Mononuclear cell (primary cell): ENCODE results near the gene RIT2. TPM values are rescaled to one million over a fixed set of nuclear protein-coding genes. Genes with fewer than 3 reads are reported as not detected.

ENCODE experiments used
- H3K27me3 ChIP-seq: 2 replicates; pipeline ENCODE4 v1.6.0; 2011; ENCODE audit warnings: low read length, control low read depth; ENCODE audit not compliant: insufficient read depth
- H3K4me1 ChIP-seq: 2 replicates; pipeline ENCODE4 v1.5.1; 2011; ENCODE audit warnings: mild to moderate bottlenecking, low read length, control low read depth; ENCODE audit not compliant: insufficient read depth
- H3K4me3 ChIP-seq: 2 replicates; pipeline ENCODE4 v1.5.1; 2011; ENCODE audit warnings: mild to moderate bottlenecking, low read length, moderate library complexity
- H3K9me3 ChIP-seq: 2 replicates; pipeline ENCODE4 v1.5.1; 2011; ENCODE audit warnings: low read depth, mild to moderate bottlenecking, control low read depth, low read length
- total RNA-seq: library from RNA; depleted of rRNA; stranded (reverse); fragments of >200 nt; gene quantifications from one replicate; pipeline ENCODE4 v1.2.3, GENCODE V29; 2012

The RIT2 gene
- total RNA-seq, 1 donor, result not detected

DNA sequence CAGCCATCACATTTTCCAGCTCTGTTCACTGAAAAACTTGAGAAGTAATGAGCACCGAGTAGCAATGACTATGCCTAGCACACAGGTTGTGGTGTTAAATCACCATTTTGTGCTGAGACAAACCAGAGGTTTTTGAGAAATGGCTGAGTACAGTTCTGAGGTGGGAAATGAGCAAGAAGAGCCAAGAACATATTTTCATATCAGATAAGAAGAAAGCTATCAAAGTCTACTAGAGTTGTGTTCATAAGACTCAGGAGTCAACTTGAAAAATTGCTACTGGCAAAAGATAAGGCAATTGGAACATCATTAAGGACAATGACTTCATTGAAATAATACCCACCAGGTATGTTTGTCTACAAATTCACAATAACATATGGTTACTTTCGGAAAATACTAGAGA lies 108.1 kb downstream of the RIT2 start:
- Histone ChIP-seq H3K4me1 (no peaks in the 10 kb centered on the region), H3K27me3 (no peaks in the 10 kb centered on the region), H3K9me3 (no peaks in the 10 kb centered on the region), H3K4me3 (no peak overlapping the region)

DNA sequence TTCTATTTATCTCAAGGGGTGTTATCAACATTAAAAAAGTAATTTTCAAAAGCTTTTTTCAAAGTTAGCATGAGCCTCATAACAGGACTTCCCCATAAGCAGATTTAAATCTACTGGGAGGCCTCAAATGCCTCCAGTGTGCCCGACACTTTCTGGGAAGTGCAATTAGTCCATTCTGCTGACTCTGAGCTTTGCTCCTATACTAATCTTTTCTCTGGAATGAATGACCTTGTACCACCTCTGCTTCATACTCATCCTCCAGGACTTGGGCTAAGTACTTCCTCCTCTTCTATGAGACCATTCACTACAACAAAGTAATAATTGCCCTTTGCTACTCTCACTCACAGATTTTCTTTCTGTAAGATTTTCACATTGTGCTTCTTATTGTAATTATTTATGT lies 111.1 kb downstream of the RIT2 start:
- H3K4me1 ChIP-seq, result no peaks in the 10 kb centered on the region
- H3K9me3 ChIP-seq, result no peaks in the 10 kb centered on the region
- no peak overlapping the region for H3K4me3 ChIP-seq
- H3K27me3 ChIP-seq, result no peaks in the 10 kb centered on the region

DNA sequence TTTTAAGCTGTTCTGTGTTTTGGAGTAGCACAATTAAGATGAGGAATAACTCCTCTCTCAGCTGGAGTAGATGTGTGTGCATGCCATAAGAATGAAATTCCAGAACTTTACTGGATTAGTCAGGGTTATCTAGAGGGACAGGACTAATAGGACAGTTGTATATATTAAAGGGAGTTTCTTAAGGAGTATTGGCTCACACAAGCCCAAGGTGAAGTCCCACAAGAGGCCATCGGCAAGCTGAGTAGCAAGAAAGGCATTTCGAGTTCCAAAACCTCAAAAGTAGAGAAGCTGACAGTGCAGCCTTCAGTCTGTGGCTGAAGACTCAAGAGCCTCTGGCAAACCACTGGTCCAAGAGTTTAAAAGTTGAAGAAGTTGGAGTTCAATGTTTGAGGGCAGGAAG lies 113.7 kb downstream of the RIT2 start:
- Histone ChIP-seq H3K4me3 (no peak overlapping the region), H3K27me3 (no peaks in the 10 kb centered on the region), H3K9me3 (no peaks in the 10 kb centered on the region), H3K4me1 (no peaks in the 10 kb centered on the region)

DNA sequence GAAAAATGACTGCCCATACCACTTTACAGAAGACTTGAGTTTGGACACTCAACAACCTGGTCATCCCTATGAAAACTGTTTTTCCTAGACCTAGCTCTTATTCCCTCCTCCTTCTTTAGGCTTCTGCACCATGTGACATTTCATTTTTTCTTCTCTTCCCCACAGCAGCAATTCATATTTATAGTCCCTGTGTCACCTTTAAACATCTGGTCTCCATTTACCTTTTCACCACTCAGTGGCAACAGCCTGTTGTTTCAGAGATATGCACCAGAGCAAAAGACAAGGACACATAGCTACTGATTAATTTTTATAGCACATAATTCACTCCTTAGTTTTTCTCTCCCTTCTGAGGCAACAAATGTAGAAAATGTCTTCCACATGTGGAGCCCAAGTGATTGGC lies 118.7 kb downstream of the RIT2 start:
- no peaks in the 10 kb centered on the region for H3K27me3 ChIP-seq
- no peaks in the 10 kb centered on the region for H3K4me1 ChIP-seq
- no peak overlapping the region for H3K4me3 ChIP-seq
- H3K9me3 ChIP-seq, result no peaks in the 10 kb centered on the region

DNA sequence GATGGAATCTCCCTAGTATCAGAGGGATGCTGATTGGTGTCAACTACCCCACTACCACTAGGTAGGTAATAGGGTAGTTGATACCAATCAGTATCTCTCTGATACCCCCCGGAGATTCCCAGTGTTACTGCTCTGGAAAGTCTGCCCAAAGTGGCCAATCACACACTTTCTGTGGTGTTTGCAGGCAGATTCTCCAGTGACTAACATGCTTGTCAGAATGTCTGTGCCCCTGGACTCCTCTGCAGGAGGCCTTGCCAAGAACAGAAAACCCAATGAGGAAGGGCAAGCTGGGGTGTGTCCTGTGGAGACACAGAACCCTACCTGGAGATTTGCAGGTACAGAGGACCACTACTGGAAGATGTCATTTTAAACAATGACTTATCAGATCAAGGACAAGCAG lies 135.1 kb downstream of the RIT2 start:
- Histone ChIP-seq H3K9me3 (no peaks in the 10 kb centered on the region), H3K4me1 (no peaks in the 10 kb centered on the region), H3K4me3 (no peak overlapping the region)

GRCh38 chr18:42977982-42978637 lies 137.4 kb downstream of the RIT2 start:
- no peaks in the 10 kb centered on the region for H3K27me3 ChIP-seq
- no peak overlapping the region for H3K4me3 ChIP-seq
- H3K9me3 ChIP-seq, result no peaks in the 10 kb centered on the region
- no peaks in the 10 kb centered on the region for H3K4me1 ChIP-seq

More for the DNA sequence above, 135.1 kb downstream of the RIT2 start:
- H3K27me3 ChIP-seq, result no peaks in the 10 kb centered on the region

GRCh38 chr18:42976869-42977590 lies 138.5 kb downstream of the RIT2 start:
- Histone ChIP-seq H3K4me3 (no peak overlapping the region), H3K9me3 (no peaks in the 10 kb centered on the region), H3K27me3 (no peaks in the 10 kb centered on the region), H3K4me1 (no peaks in the 10 kb centered on the region)

DNA sequence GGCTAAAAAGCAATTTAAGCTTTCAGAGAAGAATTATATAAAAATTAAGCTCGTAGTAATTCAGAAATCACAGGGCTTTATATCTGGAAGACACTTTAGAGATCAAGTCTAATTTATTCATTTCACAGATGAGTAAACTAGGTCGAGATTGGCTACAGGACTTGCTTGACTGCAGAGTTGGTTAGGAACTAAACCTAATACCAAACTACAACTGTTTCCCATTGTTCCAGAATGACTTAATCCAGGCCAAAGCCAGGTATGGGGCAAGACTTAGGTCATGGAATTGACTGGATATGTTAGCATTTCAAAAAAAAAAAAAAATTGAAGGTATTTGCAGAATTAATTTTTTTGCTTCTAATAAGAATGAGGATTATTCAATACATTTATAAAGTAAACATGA lies 146.1 kb downstream of the RIT2 start:
- no peaks in the 10 kb centered on the region for H3K4me1 ChIP-seq
- no peaks in the 10 kb centered on the region for H3K27me3 ChIP-seq
- H3K9me3 ChIP-seq, result peaks cover 9% of the 10 kb centered on the region
- no peak overlapping the region for H3K4me3 ChIP-seq

DNA sequence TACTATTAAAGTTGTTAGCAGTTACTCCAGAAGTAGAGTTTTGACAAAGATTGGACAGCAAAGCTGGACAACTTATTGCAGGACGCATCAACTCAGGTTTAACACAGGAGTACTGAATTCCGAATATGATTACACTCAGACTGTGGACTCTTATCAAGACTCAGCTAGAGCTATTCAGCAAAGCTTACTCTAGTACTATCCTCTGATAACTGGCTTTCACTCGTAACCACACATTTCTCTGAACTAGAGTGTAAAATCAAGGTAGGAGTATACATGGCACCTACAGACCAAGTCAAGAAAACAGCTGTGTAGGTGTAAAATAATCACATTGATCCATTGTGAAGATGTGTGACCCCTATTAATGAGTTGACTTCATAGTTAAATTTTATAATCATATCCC lies 154.2 kb downstream of the RIT2 start:
- Histone ChIP-seq H3K9me3 (no peaks in the 10 kb centered on the region), H3K4me3 (no peak overlapping the region), H3K4me1 (no peaks in the 10 kb centered on the region), H3K27me3 (no peaks in the 10 kb centered on the region)

- H3K9me3 ChIP-seq, result no peaks in the 10 kb centered on the region
- H3K27me3 ChIP-seq, result no peaks in the 10 kb centered on the region
- H3K4me3 ChIP-seq, result no peak overlapping the region
- H3K4me1 ChIP-seq, result no peaks in the 10 kb centered on the region
Observed at GRCh38 chr18:42959528-42959927, 156.0 kb downstream of the RIT2 start.

DNA sequence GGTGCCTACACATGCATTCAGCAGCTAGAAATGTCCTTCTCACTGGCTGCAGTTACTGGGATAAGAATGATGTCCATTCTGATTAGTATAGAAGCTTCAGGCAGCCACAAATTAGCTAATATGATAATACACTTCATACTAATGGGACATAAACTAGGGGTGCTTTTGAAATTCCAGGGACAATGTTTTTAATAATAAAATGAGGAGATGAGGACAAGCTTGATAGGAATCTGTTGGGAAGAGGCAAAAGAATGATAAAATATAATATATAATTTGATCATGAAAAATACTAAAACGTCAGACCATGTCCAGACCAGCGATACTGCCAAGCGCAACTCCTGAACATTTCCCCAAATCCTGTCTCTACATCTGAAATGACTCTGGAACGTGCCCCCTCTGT lies 157.1 kb downstream of the RIT2 start:
- Histone ChIP-seq H3K9me3 (no peaks in the 10 kb centered on the region), H3K27me3 (no peaks in the 10 kb centered on the region), H3K4me3 (no peak overlapping the region), H3K4me1 (no peaks in the 10 kb centered on the region)

DNA sequence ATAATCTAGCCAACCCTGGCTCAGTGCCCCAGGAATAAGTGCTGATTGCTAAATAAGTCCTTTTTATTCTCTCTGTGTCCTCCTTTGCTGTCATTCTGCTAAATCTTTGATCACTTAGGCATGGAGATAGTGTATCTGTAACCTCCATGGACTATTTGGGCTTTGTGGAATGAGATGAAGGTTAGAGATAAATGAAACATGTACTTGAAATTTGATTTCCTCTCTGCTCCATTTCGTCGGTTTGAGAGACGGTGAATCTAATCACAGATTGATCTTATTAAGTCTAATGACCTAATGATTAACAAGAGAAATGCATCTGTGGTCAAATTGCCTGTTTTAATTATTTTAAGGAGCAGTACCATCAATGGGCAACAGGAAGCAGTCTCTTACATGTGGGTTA lies 159.2 kb downstream of the RIT2 start:
- no peak overlapping the region for H3K4me3 ChIP-seq
- no peaks in the 10 kb centered on the region for H3K27me3 ChIP-seq
- no peaks in the 10 kb centered on the region for H3K9me3 ChIP-seq
- no peaks in the 10 kb centered on the region for H3K4me1 ChIP-seq

- H3K9me3 ChIP-seq, result no peaks in the 10 kb centered on the region
- no peak overlapping the region for H3K4me3 ChIP-seq
- no peaks in the 10 kb centered on the region for H3K4me1 ChIP-seq
- H3K27me3 ChIP-seq, result no peaks in the 10 kb centered on the region
Observed at GRCh38 chr18:42954887-42955286, 160.6 kb downstream of the RIT2 start.

- Histone ChIP-seq H3K4me3 (no peak overlapping the region), H3K9me3 (no peaks in the 10 kb centered on the region), H3K4me1 (no peaks in the 10 kb centered on the region), H3K27me3 (no peaks in the 10 kb centered on the region)
Observed at GRCh38 chr18:42953306-42953705, 162.2 kb downstream of the RIT2 start.

- Histone ChIP-seq H3K9me3 (no peaks in the 10 kb centered on the region), H3K4me3 (no peak overlapping the region)
Observed at GRCh38 chr18:42950732-42951131, 164.8 kb downstream of the RIT2 start.

DNA sequence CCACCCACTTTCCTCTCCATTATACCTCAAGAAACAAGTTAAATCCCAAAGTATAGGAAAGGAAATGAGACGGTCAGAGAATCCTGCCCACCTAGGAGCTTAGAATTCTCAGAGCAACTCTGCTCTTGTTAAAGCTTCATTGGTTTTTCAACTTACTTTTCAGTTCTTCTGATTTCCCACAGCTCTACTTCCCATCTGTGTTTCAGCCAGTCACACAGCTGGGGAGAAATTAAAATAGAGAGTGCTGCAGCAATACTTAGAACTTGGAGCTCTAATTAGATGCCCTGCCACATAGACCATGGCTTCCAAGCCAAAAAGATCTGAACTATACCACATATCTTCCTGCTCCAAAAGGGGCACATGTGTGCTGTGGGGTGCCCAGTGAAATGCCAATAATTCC lies 166.7 kb downstream of the RIT2 start:
- H3K4me3 ChIP-seq, result no peak overlapping the region
- no peaks in the 10 kb centered on the region for H3K4me1 ChIP-seq
- H3K9me3 ChIP-seq, result no peaks in the 10 kb centered on the region
- no peaks in the 10 kb centered on the region for H3K27me3 ChIP-seq

More at GRCh38 chr18:42950732-42951131, 164.8 kb downstream of the RIT2 start:
- Histone ChIP-seq H3K4me1 (no peaks in the 10 kb centered on the region), H3K27me3 (no peaks in the 10 kb centered on the region)
